ENCODE results near the gene SLCO1A2.

GRCh38 chr12:21379218-21379617, 44.5 kb upstream of the SLCO1A2 start:
- TF ChIP-seq, protein P1, sequence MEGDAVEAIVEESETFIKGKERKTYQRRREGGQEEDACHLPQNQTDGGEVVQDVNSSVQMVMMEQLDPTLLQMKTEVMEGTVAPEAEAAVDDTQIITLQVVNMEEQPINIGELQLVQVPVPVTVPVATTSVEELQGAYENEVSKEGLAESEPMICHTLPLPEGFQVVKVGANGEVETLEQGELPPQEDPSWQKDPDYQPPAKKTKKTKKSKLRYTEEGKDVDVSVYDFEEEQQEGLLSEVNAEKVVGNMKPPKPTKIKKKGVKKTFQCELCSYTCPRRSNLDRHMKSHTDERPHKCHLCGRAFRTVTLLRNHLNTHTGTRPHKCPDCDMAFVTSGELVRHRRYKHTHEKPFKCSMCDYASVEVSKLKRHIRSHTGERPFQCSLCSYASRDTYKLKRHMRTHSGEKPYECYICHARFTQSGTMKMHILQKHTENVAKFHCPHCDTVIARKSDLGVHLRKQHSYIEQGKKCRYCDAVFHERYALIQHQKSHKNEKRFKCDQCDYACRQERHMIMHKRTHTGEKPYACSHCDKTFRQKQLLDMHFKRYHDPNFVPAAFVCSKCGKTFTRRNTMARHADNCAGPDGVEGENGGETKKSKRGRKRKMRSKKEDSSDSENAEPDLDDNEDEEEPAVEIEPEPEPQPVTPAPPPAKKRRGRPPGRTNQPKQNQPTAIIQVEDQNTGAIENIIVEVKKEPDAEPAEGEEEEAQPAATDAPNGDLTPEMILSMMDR (IDR thresholded peaks at IDR 0.05): no peak
- TF ChIP-seq POLR2A (IDR thresholded peaks at IDR 0.05) (no peak), POLR2AphosphoS5 (IDR thresholded peaks at IDR 0.05; ENCODE audit: insufficient read depth in 1 of 2, low read depth in 1 of 2) (no peak)
